ENCODE results near the gene SEC14L1. TPM values are rescaled to one million over a fixed set of nuclear protein-coding genes. Genes with fewer than 3 reads are reported as not detected.

SEC14L1 gene
- total RNA-seq, 2 experiments from 2014 or later = 97.3 to 98.5 TPM

DNA sequence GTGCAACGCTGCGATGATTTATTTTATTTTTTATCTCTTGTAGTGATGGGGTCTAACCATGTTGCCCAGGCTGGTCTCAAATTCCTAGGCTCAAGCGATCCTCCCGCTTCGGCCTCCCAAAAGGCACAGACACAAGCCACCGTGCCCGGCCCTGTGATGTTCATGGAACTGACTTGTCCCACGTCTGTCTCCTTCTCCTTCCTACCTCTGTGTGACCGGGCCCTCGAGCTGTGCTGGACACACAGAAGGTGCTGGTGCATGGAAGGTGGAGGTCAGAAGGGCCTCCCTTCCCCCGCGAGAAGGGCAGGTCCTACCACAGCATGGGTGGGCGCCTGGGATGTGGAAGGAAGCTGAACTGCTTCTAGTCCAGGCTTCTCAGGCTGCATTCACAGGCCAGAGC, 88.0 kb downstream of the SEC14L1 start:
- Histone ChIP-seq H3K9me3 (ENCODE audit: control insufficient read depth in 1 of 2, insufficient read depth in 1 of 2, low read length in 2 of 2) (peaks cover 0 to 29% of the 10 kb centered on the region in 2 experiments), H3K27ac (ENCODE audit: low read depth in 1 of 2, low read length in 2 of 2) (no peak overlapping the region), H3K27me3 (ENCODE audit: control insufficient read depth in 1 of 2, insufficient read depth in 2 of 2, low read length in 2 of 2) (no peaks in the 10 kb centered on the region), H3K4me1 (ENCODE audit: insufficient read depth, low read length) (no peaks in the 10 kb centered on the region), H3K36me3 (ENCODE audit: insufficient read depth, low read length) (no peaks in the 10 kb centered on the region), H3K4me3 (ENCODE audit: low read length) (no peak overlapping the region)
- H3K36me3 Mint-ChIP-seq (ENCODE audit: low read depth) = no peaks in the 10 kb centered on the region
- TF ChIP-seq, protein P1, sequence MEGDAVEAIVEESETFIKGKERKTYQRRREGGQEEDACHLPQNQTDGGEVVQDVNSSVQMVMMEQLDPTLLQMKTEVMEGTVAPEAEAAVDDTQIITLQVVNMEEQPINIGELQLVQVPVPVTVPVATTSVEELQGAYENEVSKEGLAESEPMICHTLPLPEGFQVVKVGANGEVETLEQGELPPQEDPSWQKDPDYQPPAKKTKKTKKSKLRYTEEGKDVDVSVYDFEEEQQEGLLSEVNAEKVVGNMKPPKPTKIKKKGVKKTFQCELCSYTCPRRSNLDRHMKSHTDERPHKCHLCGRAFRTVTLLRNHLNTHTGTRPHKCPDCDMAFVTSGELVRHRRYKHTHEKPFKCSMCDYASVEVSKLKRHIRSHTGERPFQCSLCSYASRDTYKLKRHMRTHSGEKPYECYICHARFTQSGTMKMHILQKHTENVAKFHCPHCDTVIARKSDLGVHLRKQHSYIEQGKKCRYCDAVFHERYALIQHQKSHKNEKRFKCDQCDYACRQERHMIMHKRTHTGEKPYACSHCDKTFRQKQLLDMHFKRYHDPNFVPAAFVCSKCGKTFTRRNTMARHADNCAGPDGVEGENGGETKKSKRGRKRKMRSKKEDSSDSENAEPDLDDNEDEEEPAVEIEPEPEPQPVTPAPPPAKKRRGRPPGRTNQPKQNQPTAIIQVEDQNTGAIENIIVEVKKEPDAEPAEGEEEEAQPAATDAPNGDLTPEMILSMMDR (IDR thresholded peaks at IDR 0.05) = no peak
- no peaks in the 10 kb centered on the region for H3K9me3 Mint-ChIP-seq
- CTCF ChIA-PET = no interaction called here
- H3K4me3 Mint-ChIP-seq = no peak overlapping the region
- POLR2A ChIA-PET = interaction anchor here (1.0 kb wide), 1 partner anchor 130 kb away, joined by 3 read pairs; no protein-coding TSS in a partner anchor
- H3K27ac Mint-ChIP-seq = no peak overlapping the region
- H3K4me1 Mint-ChIP-seq (ENCODE audit: low read depth) = no peaks in the 10 kb centered on the region
- no peaks in the 10 kb centered on the region for H3K27me3 Mint-ChIP-seq
- no peak for ATAC-seq (ENCODE audit: poor library complexity)
- intact Hi-C loops (cut with DNase I, micrococcal nuclease) = no loop called here
- no peak for DNase-seq

DNA sequence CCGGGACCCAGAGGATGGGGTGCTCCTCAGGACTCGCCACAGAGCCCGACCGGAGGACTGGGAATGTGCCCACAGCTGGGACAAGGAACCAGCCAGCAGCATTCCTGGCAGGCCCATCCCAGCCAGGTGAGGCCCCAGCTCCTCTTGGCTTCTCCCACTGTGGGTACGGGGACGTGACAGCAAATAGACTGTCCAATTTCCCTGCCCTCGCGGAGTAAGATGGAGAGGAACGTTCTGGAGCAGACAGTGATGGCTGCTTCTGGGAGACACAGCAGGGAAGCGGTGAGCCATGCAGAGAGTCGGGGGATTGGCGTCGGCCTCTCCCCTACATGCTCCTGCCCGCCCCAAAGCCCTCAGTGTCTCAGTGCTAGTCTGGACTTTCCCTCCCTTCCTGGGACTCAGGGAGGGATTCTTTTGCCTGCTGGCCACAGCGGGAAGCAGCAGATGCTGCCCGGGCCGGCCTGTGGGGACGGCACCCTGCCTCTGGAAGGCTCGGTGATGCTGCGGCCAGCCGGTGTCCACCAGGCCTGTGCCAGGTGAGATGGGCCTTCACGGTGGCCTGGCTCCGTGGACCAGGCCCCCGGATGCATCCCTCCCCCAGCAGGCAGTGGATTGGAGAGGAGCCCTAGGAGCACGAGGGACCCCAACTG, 89.1 kb downstream of the SEC14L1 start:
- CTCF ChIA-PET = no interaction called here

DNA sequence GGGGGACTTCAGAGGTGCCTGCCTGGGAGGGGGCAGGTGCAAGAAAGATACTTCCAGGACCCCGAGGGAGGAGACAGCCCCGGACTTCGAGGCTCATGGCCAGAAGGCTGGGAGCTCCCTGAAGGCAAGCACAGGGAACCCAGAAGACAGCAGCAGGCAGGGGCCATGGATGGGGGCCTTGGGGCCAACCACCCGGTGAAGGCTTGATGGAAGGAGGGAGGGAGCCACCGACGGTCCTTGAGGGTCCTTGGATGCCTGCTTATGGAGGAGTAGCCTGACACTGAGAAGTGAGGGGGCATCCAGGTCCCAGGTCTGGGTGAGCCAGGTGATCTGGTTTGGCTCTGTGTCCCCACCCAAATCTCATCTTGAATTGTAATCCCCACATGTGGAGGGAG, 89.7 kb downstream of the SEC14L1 start:
- Mint-ChIP-seq H3K27me3 (no peaks in the 10 kb centered on the region), H3K4me3 (no peak overlapping the region), H3K9me3 (no peaks in the 10 kb centered on the region), H3K4me1 (ENCODE audit: low read depth) (peaks cover 3% of the 10 kb centered on the region), H3K27ac (no peak overlapping the region), H3K36me3 (ENCODE audit: low read depth) (no peaks in the 10 kb centered on the region)
- Histone ChIP-seq H3K4me1 (ENCODE audit: insufficient read depth, low read length) (peaks cover 7% of the 10 kb centered on the region), H3K36me3 (ENCODE audit: insufficient read depth, low read length) (no peaks in the 10 kb centered on the region), H3K27me3 (ENCODE audit: control insufficient read depth in 1 of 2, insufficient read depth in 2 of 2, low read length in 2 of 2) (no peaks in the 10 kb centered on the region), H3K4me3 (ENCODE audit: low read length) (no peak overlapping the region), H3K9me3 (ENCODE audit: control insufficient read depth in 1 of 2, insufficient read depth in 1 of 2, low read length in 2 of 2) (peaks cover 0 to 14% of the 10 kb centered on the region in 2 experiments), H3K27ac (ENCODE audit: low read depth in 1 of 2, low read length in 2 of 2) (no peak overlapping the region)
- intact Hi-C loops (cut with DNase I, micrococcal nuclease) = no loop called here
- ChIA-PET POLR2A (no interaction called here), CTCF (no interaction called here)
- TF ChIP-seq, protein P1 (IDR thresholded peaks at IDR 0.05) = no peak
- no peak for ATAC-seq (ENCODE audit: poor library complexity)
- no peak for DNase-seq

More for the DNA sequence above, 89.1 kb downstream of the SEC14L1 start:
- Histone ChIP-seq H3K36me3 (ENCODE audit: insufficient read depth, low read length) (no peaks in the 10 kb centered on the region), H3K27ac (ENCODE audit: low read depth in 1 of 2, low read length in 2 of 2) (no peak overlapping the region), H3K4me1 (ENCODE audit: insufficient read depth, low read length) (peaks cover 2% of the 10 kb centered on the region), H3K9me3 (ENCODE audit: control insufficient read depth in 1 of 2, insufficient read depth in 1 of 2, low read length in 2 of 2) (peaks cover 0 to 18% of the 10 kb centered on the region in 2 experiments), H3K27me3 (ENCODE audit: control insufficient read depth in 1 of 2, insufficient read depth in 2 of 2, low read length in 2 of 2) (no peaks in the 10 kb centered on the region), H3K4me3 (ENCODE audit: low read length) (no peak overlapping the region)
- Mint-ChIP-seq H3K36me3 (ENCODE audit: low read depth) (no peaks in the 10 kb centered on the region), H3K9me3 (no peaks in the 10 kb centered on the region), H3K27ac (no peak overlapping the region), H3K27me3 (no peaks in the 10 kb centered on the region), H3K4me3 (no peak overlapping the region), H3K4me1 (ENCODE audit: low read depth) (no peaks in the 10 kb centered on the region)
- TF ChIP-seq, protein P1 (IDR thresholded peaks at IDR 0.05) = no peak
- no peak for ATAC-seq (ENCODE audit: poor library complexity)
- intact Hi-C loops (cut with DNase I, micrococcal nuclease) = no loop called here
- no peak for DNase-seq
- POLR2A ChIA-PET = no interaction called here
